Activated CD4-positive, alpha-beta T cell treated with anti-CD3 and anti-CD28 coated beads for 48 hours (primary cell): ENCODE data around the gene CCT5.

ENCODE experiments used
- DNase-seq: peaks from one replicate; pipeline ENCODE4 v3.0.0-alpha.2; 2020

CCT5 gene

GRCh38 chr5:10249948-10250805 lies at the start of gene CCT5:
Gene CCT5 (plus strand): TSS chr5:10250280. CDS start chr5:10250341, 61 bp downstream.
- DNase-seq: peak; percentile 90

- no peak for DNase-seq
Measured at GRCh38 chr5:10201223-10201868, 48.7 kb upstream of the CCT5 start.

GRCh38 chr5:10202089-10202910 lies 47.8 kb upstream of the CCT5 start:
- DNase-seq: no peak

- DNase-seq: no peak
Measured at GRCh38 chr5:10209004-10209403, 41.1 kb upstream of the CCT5 start.

GRCh38 chr5:10213316-10213715 lies 36.8 kb upstream of the CCT5 start:
- no peak for DNase-seq

- DNase-seq: no peak
Measured at GRCh38 chr5:10214041-10214440, 36.0 kb upstream of the CCT5 start.

GRCh38 chr5:10215366-10215765 lies 34.7 kb upstream of the CCT5 start:
- DNase-seq: no peak

- DNase-seq: no peak
Measured at GRCh38 chr5:10216107-10216506, 34.0 kb upstream of the CCT5 start.

- no peak for DNase-seq
Measured at GRCh38 chr5:10218658-10219057, 31.4 kb upstream of the CCT5 start.

- DNase-seq: no peak
Measured at GRCh38 chr5:10219068-10219467, 31.0 kb upstream of the CCT5 start.

- no peak for DNase-seq
Measured at GRCh38 chr5:10220248-10220647, 29.8 kb upstream of the CCT5 start.

GRCh38 chr5:10222326-10222725 lies 27.8 kb upstream of the CCT5 start:
- DNase-seq: no peak

- DNase-seq: no peak
Measured at GRCh38 chr5:10227379-10227778, 22.7 kb upstream of the CCT5 start.

- no peak for DNase-seq
Measured at GRCh38 chr5:10228288-10228687, 21.8 kb upstream of the CCT5 start.

- no peak for DNase-seq
Measured at GRCh38 chr5:10229306-10230048, 20.6 kb upstream of the CCT5 start.

- no peak for DNase-seq
Measured at GRCh38 chr5:10232386-10232785, 17.7 kb upstream of the CCT5 start.

GRCh38 chr5:10233011-10233410 lies 17.1 kb upstream of the CCT5 start:
- no peak for DNase-seq

- no peak for DNase-seq
Measured at GRCh38 chr5:10233505-10233904, 16.6 kb upstream of the CCT5 start.

- DNase-seq: no peak
Measured at GRCh38 chr5:10235350-10235749, 14.7 kb upstream of the CCT5 start.

- no peak for DNase-seq
Measured at GRCh38 chr5:10243660-10244240, 6.3 kb upstream of the CCT5 start.

- no peak for DNase-seq
Measured at GRCh38 chr5:10244342-10244944, 5.6 kb upstream of the CCT5 start.

- no peak for DNase-seq
Measured at GRCh38 chr5:10246761-10247160, 3.3 kb upstream of the CCT5 start.
